Hematopoietic multipotent progenitor cell treated with erythropoietin and hydrocortisone succinate and interleukin-3 and kit ligand, for 6 days (in vitro differentiated cells): Measurements from ENCODE around the gene TEAD1.
A peak's percentile ranks its signal among the peaks of the same experiment; 100 is the strongest.

ENCODE experiments used
- DNase-seq: peaks from one replicate; pipeline ENCODE4 v3.0.0-alpha.2; 2015

Gene TEAD1

GRCh38 chr11:12909879-12910278, 235.7 kb downstream of the TEAD1 start:
- DNase-seq = no peak

DNA sequence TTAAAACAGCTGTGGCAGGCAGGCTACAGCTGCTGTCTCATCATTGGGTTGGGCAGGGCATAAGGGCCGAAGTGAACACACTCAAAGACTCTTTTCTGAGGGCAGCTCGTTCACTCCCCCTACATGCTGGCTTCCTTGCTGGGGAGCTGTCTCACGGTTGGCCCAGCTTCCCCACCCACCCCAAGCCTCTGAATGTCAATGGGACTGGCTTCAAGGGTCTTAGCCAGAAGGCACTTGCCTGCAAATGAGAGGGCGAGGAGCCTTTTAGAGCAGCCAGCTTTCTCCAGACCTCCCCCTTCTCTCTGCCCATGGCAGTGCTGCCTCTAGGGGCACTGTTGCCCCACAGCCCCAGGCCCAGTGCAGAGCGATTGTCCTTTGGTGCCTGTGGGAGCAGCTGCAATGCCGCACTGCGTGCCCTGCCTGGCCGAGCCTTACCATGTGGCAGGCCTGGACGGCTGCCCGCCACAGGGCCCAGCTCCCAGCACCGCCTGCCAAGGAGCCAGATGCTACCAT, 240.2 kb downstream of the TEAD1 start:
- peak; percentile 52 for DNase-seq

- DNase-seq = no peak
Measured at GRCh38 chr11:12915093-12915492, 240.9 kb downstream of the TEAD1 start.

DNA sequence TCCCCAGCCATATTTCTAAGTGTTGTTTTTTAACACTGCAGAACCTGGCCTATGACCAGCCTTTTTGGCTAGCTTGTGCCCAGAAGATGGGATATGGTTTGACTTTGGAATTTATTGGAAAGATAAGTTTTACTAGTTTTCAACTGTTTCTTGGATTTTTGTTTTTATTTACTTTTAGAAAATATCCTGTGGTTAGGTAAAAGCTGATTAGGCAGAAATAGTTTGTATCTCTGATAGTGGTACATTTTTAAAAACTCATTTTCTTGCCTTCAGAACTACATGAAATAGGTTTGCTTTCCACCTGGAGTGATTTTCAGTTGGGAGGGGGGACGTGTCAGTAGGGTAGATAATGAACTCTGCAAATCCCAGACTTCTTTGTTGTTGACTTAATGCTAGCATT, 243.6 kb downstream of the TEAD1 start:
- no peak for DNase-seq

GRCh38 chr11:12918667-12919066, 244.4 kb downstream of the TEAD1 start:
- DNase-seq = no peak

- no peak for DNase-seq
Measured at GRCh38 chr11:12922418-12922817, 248.2 kb downstream of the TEAD1 start.

DNA sequence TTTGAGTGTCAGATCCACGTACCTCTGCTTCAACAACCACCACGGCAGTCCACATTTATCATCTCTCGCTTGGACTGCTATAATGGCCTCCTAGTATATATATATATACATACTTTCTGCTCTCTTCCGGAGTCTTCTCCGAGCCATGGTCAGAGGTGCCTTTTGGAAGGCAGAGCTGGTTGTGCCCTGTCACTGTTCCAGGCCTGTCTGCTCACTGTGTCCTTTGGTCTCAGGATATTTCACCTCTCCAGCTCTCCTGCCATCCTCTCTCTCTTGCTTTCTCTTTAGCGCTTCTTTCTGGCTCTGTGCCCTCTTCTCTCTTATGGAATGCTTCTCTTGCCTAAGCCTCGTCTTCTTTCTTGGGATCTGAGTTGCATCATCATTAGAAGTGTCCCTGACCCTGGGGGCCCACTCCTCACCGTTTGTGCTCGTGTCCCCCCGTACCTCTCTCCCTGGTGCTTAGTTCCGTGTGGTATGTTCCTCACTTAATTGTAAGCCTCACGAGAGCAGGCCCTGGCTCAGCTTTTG, 248.8 kb downstream of the TEAD1 start:
- DNase-seq = no peak

DNA sequence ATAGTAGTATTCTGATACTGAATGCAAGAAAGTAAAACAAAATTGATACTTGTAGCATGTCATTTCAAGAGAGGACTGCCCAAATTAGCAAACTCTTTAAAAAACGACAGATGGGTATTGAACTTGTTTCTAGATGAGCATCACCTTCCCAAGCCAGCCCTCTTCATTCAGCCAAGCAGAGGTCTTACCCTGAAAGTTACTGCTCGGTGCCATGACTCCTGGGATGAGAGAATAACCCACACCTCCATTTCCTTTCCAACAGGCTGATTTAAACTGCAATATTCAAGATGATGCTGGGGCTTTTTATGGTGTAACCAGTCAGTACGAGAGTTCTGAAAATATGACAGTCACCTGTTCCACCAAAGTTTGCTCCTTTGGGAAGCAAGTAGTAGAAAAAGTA, 250.4 kb downstream of the TEAD1 start:
- no peak for DNase-seq

DNA sequence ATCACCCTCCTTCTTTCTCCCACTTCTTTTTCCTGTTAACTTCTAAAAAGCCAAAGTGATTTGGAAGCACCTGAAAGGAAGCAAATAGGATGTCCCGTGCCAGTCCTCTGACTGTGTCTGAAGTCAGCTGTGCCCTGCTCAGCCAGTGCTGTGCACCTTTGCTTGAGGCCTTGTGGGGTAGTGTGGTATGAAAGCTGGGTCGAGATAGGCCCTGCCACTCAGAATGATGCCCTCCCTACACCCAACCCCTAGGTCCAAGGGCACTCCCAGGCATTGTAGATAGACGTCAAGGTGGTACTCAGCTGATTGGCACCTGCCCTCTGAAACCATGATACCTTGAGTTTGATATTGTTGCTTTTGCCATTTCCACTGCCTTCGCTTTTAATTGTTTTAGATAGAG, 251.3 kb downstream of the TEAD1 start:
- DNase-seq = no peak

DNA sequence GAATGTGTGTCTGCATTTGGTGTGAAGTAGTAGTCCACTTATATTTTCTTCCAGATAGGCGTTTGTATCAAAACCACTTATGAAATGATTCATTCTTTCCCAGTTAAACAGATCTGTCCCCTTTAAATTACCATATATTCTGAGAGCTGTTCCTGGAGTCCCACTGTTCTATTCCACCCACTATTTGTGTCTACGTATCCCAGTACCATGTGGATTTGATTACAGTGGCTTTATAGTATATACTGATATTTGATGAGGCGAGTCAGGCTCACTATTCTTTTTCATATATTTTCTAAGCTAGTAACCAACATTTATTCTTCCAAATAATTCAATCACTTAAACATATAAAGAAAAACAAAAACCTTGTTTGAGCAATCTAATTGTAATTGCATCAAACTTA, 253.0 kb downstream of the TEAD1 start:
- no peak for DNase-seq

DNA sequence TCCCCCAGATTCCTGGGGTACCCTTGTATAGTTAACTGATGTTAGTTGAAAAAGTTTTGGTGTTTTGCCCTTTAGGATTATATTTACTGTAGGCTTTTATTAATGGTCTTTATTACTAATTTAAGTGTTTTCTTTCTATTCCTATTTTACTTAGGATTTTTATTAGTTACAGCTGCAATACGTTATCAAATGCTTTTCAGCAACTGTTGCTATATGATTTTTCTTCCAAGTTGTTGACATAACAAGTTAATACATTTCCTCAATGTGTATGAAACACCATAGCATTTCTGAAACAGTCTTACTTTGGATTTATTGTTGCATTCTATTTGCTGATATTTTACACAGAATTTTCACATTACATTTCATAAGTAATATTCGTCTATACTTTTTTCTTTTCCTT, 253.7 kb downstream of the TEAD1 start:
- DNase-seq = no peak

- no peak for DNase-seq
Measured at GRCh38 chr11:12930850-12931249, 256.6 kb downstream of the TEAD1 start.

- no peak for DNase-seq
Measured at GRCh38 chr11:12932485-12932884, 258.3 kb downstream of the TEAD1 start.

DNA sequence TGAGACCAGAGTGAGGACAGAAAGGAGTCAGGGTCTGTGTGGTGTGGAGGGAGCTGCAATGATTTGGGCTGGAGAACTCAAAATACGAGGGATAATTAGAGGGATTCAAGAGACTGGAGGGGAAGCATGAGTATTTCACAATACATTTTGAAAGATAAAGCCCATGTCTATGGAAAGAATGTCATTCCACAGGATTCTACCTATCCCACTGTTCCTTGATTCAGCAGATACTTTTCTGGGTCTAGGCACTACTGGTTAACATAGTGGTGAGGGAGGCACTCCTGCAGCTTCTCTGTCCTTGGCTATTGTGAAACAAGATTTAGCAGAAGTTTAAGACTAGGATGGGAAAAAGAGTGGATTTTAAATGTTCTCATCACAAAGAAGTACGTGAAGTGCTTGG, 262.0 kb downstream of the TEAD1 start:
- no peak for DNase-seq

GRCh38 chr11:12938590-12939247, 264.5 kb downstream of the TEAD1 start:
- no peak for DNase-seq

- no peak for DNase-seq
Measured at GRCh38 chr11:12941671-12942070, 267.4 kb downstream of the TEAD1 start.

GRCh38 chr11:12942157-12942556, 267.9 kb downstream of the TEAD1 start:
- no peak for DNase-seq

DNA sequence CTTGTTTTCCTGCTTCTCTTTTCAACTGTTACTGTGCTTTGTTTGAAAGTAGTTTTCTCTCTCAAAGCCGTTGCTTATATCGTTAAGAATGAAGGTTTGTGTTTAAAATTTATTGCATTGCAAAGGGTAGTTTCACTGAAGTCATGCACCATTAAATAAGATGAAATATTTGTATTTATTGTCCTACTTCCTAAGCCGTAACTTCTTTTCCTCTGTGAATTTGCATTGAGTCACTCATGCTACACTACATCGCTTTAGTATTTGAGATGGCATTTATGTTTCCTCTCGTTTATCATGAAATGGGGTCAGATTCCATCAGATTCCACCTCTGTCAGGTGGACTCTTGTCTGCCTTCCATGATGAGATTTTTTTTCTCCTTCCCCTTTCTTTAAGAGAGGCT, 269.1 kb downstream of the TEAD1 start:
- DNase-seq = no peak

GRCh38 chr11:12944889-12945288, 270.7 kb downstream of the TEAD1 start:
- DNase-seq = no peak

DNA sequence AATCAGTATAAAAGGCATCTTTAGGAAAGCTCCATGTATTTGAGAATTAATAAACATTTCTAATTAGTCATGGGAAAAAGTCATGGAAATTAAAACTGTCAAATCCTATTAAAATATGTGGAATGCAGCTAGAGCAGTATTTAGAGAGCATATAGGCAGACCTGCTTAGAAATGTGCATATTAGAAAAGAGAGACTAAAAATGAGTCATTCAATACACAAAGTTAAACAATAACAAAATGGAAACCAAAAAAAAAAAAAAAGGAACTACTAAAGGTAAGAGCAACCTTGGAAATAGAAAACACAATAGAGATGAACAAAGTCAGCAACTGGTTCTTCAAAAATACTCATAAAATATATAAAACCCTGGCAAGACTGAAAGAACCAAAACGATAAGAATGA, 275.2 kb downstream of the TEAD1 start:
- DNase-seq = no peak

- DNase-seq = no peak
Measured at GRCh38 chr11:12950670-12951069, 276.4 kb downstream of the TEAD1 start.

DNA sequence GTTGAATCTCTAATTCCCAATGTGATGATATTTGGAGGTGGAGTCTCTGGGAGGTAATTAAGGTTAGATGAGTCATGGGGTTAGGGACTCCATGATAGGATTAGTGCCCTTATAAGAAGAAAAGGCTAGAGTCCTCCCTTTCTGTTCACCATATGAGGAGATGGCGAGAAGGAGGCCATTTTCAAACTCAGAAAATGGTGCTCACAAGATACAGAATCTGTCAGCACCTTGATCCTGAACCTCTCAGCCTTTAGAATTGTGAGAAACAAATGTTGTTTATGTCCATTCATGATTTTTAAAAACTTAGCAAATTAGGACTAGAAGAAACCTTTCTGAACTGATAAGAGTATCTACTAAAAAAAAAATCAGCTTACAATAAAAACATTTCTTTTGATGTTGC, 277.2 kb downstream of the TEAD1 start:
- DNase-seq = no peak

GRCh38 chr11:12952094-12952493, 277.9 kb downstream of the TEAD1 start:
- DNase-seq = no peak

- DNase-seq = no peak
Measured at GRCh38 chr11:12958986-12959385, 284.8 kb downstream of the TEAD1 start.

- DNase-seq = no peak
Measured at GRCh38 chr11:12961615-12962014, 287.4 kb downstream of the TEAD1 start.
